Endodermal cell (in vitro differentiated cells): ENCODE measurements around the gene NXT1. TPM values are rescaled to one million over a fixed set of nuclear protein-coding genes. Genes with fewer than 3 reads are reported as not detected.

Source experiments
- DNase-seq: peaks from one replicate; pipeline ENCODE4 v3.0.0-alpha.2; 2017
- H3K27ac ChIP-seq: 2 replicates; pipeline ENCODE4 v1.5.1; 2013; ENCODE audit warnings: mild to moderate bottlenecking, low read depth, low read length, moderate library complexity
- H3K27me3 ChIP-seq: 2 replicates; pipeline ENCODE4 v1.6.1; 2013; ENCODE audit warnings: mild to moderate bottlenecking, low read length, moderate library complexity; ENCODE audit not compliant: insufficient read depth, control insufficient read depth, poor library complexity, severe bottlenecking
- H3K36me3 ChIP-seq: 2 replicates; pipeline ENCODE4 v1.7.0; 2013; ENCODE audit warnings: mild to moderate bottlenecking, low read length, moderate library complexity; ENCODE audit not compliant: control insufficient read depth, insufficient read depth
- H3K4me1 ChIP-seq: one replicate; pipeline ENCODE4 v1.7.0; 2013; ENCODE audit warnings: low read length; ENCODE audit not compliant: control insufficient read depth, insufficient read depth
- H3K4me3 ChIP-seq: 2 replicates; pipeline ENCODE4 v1.5.1; 2013; ENCODE audit warnings: mild to moderate bottlenecking, low read length, moderate library complexity
- H3K9ac ChIP-seq: 2 replicates; pipeline ENCODE4 v1.6.1; 2013; ENCODE audit warnings: mild to moderate bottlenecking, low read length, moderate library complexity; ENCODE audit not compliant: poor library complexity, severe bottlenecking; ENCODE audit errors: extremely low read depth
- H3K9me3 ChIP-seq: 2 replicates; pipeline ENCODE4 v1.6.1; 2013; ENCODE audit warnings: mild to moderate bottlenecking, low read length, moderate library complexity; ENCODE audit not compliant: control insufficient read depth
- H3K27ac Mint-ChIP-seq: 2 replicates; pipeline ENCODE4 v1.8.0; 2020; ENCODE audit warnings: mixed read lengths
- H3K27me3 Mint-ChIP-seq: 2 replicates; pipeline ENCODE4 v1.8.0; 2021; ENCODE audit warnings: mild to moderate bottlenecking, mixed read lengths; ENCODE audit not compliant: insufficient read depth
- H3K36me3 Mint-ChIP-seq: 2 replicates; pipeline ENCODE4 v1.8.0; 2020; ENCODE audit warnings: low read depth, mixed read lengths
- H3K4me1 Mint-ChIP-seq: 2 replicates; pipeline ENCODE4 v1.8.0; 2020; ENCODE audit warnings: mixed read lengths
- H3K4me3 Mint-ChIP-seq: 2 replicates; pipeline ENCODE4 v1.8.0; 2020; ENCODE audit warnings: mild to moderate bottlenecking, moderate library complexity, mixed read lengths
- H3K9me3 Mint-ChIP-seq: 2 replicates; pipeline ENCODE4 v1.8.0; 2020; ENCODE audit warnings: mild to moderate bottlenecking, mixed read lengths
- WGBS, 2 experiments: methylation state at CpG; one replicate each; pipeline versions ENCODE4 v1.1.5 to v1.1.7; 2013; ENCODE audit warnings: missing lambda C conversion rate in 2 of 2, mixed read lengths in 1 of 2; ENCODE audit not compliant: insufficient coverage in 1 of 2, insufficient read length in 1 of 2; 5-methylcytosine and 5-hydroxymethylcytosine counted together
- total RNA-seq, 2 donors: library from RNA; stranded (reverse); fragmentation: NEBNext Ultra II Directional in 1 of 2; extraction: Animal tissue kit (Norgen Biotek cat#: 25700) in 1 of 2; gene quantifications; 2 replicates in 1 of 2; 3 replicates in 1 of 2; pipeline ENCODE4 v1.2.1, GENCODE V29; 2021
- TF ChIP-seq, protein P1 (sequence below): fragments of 200-600 bp; sonication (generic); conservative IDR thresholded peaks from 2 replicates; pipeline ENCODE4 v1.5.0; 2021; ENCODE audit warnings: antibody characterized with exemption, mild to moderate bottlenecking

The NXT1 gene
- total RNA-seq, 2 donors from 2014 or later, result 16.8 to 19.5 TPM

DNA sequence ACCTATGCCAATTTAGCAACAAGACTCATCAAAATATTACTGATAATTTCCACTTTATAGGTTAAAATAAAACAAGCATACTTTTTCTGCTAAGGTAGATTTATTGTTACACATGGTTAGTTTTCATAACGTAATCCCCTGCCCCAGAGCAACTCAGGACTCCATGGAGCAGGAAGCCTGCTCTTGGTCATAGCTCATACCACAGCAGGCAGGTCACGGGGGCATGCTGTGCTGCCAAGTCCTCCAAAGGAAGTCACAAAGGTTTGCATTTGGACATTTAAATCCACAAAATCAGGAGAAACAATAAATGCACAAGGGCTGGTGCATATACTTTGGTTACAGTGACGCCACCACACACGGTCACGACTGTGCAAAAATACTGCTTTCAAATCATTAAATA, 23.9 kb downstream of the NXT1 start:
- Mint-ChIP-seq H3K36me3 (peaks cover 79% of the 10 kb centered on the region), H3K4me1 (no peaks in the 10 kb centered on the region), H3K4me3 (no peak overlapping the region), H3K27me3 (no peaks in the 10 kb centered on the region), H3K27ac (peak overlapping the region; percentile 64), H3K9me3 (no peaks in the 10 kb centered on the region)
- WGBS, 2 experiments, result 83 to 88% methylated on average over 5 of the region's 5 CpGs
- TF ChIP-seq, protein P1, sequence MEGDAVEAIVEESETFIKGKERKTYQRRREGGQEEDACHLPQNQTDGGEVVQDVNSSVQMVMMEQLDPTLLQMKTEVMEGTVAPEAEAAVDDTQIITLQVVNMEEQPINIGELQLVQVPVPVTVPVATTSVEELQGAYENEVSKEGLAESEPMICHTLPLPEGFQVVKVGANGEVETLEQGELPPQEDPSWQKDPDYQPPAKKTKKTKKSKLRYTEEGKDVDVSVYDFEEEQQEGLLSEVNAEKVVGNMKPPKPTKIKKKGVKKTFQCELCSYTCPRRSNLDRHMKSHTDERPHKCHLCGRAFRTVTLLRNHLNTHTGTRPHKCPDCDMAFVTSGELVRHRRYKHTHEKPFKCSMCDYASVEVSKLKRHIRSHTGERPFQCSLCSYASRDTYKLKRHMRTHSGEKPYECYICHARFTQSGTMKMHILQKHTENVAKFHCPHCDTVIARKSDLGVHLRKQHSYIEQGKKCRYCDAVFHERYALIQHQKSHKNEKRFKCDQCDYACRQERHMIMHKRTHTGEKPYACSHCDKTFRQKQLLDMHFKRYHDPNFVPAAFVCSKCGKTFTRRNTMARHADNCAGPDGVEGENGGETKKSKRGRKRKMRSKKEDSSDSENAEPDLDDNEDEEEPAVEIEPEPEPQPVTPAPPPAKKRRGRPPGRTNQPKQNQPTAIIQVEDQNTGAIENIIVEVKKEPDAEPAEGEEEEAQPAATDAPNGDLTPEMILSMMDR, result no peak
- Histone ChIP-seq H3K4me1 (no peaks in the 10 kb centered on the region), H3K9me3 (no peaks in the 10 kb centered on the region), H3K36me3 (peaks cover 83% of the 10 kb centered on the region), H3K27me3 (no peaks in the 10 kb centered on the region), H3K9ac (no peak overlapping the region), H3K4me3 (no peak overlapping the region), H3K27ac (no peak overlapping the region)
- no peak for DNase-seq

DNA sequence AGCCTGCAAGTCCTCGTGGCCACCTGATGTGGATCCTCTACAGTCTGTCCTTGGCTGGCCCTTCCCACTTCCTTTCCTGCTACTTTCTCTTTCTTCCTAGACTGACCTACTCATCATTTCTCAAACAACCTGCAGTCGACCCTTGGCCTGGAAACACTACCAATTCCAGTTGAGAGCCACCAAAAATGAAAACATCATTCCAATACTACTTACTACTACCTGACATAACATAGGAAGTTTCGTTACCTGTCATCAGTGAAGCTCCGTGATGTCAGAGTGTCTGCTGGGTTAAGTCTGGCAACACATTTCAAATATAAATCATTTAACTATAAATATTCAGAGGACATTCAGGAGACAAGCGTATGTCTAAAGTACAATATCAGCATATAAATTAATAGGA, 25.2 kb downstream of the NXT1 start:
- Mint-ChIP-seq H3K4me1 (no peaks in the 10 kb centered on the region), H3K36me3 (peaks cover 77% of the 10 kb centered on the region), H3K27ac (no peak overlapping the region), H3K27me3 (no peaks in the 10 kb centered on the region), H3K9me3 (no peaks in the 10 kb centered on the region), H3K4me3 (no peak overlapping the region)
- no peaks in the 10 kb centered on the region for H3K9me3 ChIP-seq
- TF ChIP-seq, protein P1, result no peak
- no peak overlapping the region for H3K4me3 ChIP-seq
- H3K36me3 ChIP-seq, result peaks cover 83% of the 10 kb centered on the region
- no peak overlapping the region for H3K27ac ChIP-seq
- no peak for DNase-seq
- 89 to 93% methylated on average over 3 to 5 of the region's 5 CpGs for WGBS, 2 experiments
- no peaks in the 10 kb centered on the region for H3K4me1 ChIP-seq
- H3K27me3 ChIP-seq, result no peaks in the 10 kb centered on the region
- no peak overlapping the region for H3K9ac ChIP-seq

DNA sequence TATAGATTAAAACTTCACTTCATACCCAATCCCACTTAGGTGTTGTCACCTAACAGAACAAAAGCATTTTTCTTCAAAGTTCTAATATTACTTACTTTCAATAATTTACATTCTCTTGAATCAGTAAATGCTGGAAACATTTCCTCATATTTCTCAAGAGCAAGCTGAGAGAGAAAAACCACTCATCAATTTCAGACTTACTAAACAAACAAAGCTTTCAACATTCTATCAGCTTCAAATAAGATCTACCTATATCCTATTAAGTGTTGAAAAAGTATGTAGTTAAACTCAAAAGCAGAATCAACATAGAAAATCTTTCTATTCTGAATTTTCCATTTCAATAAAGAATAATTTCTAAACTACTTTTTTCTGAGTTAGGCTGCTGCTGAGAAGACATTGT, 29.2 kb downstream of the NXT1 start:
- Histone ChIP-seq H3K27ac (no peak overlapping the region), H3K27me3 (no peaks in the 10 kb centered on the region), H3K9ac (no peak overlapping the region), H3K4me1 (no peaks in the 10 kb centered on the region), H3K9me3 (peaks cover 17% of the 10 kb centered on the region), H3K36me3 (peaks cover 73% of the 10 kb centered on the region), H3K4me3 (no peak overlapping the region)
- TF ChIP-seq, protein P1, result no peak
- Mint-ChIP-seq H3K27me3 (no peaks in the 10 kb centered on the region), H3K4me3 (no peak overlapping the region), H3K4me1 (no peaks in the 10 kb centered on the region), H3K27ac (no peak overlapping the region), H3K9me3 (peaks cover 6% of the 10 kb centered on the region), H3K36me3 (peaks cover 78% of the 10 kb centered on the region)
- no peak for DNase-seq
